D721Med (cell line): Measurements from ENCODE around the gene CDH4.
"Not testable (repeated sequence)": the region's sequence is repeated elsewhere in the genome, so short reads cannot be mapped to it uniquely, and the experiment has no call there.

Experiments used
- DNase-seq: peaks from one replicate; pipeline ENCODE4 v3.0.0; 2011; ENCODE audit warnings: low spot score; ENCODE audit not compliant: insufficient read length
- FAIRE-seq: peaks from 2 replicates; lab custom pipeline; 2011; peaks lifted over from hg19 to GRCh38; lab: Jason Lieb, UNC
- TF ChIP-seq, protein P1 (sequence below): IDR thresholded peaks from 2 replicates; pipeline ENCODE4 v1.5.1; 2012; ENCODE audit warnings: mild to moderate bottlenecking, control low read depth; ENCODE audit not compliant: insufficient read depth; ENCODE audit errors: missing control alignments

CDH4 gene

DNA sequence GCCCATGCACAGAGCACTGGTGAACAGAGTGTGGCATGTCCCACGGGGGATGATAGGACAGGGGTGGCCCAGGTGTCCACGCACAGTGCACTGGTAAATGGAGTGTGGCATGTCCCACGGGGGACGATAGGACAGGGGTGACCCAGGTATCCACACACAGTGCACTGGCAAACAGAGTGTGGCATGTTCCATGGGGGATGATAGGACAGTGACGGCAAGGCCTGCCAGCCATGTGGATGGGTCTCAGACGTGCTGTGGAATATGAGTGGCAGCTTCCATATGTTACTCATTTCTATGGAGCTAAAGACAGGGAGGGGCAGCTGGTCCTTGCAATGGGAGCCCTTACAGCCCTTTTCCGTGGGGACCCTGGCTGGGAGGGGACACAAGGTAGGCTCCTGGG lies 168.7 kb downstream of the CDH4 start:
- TF ChIP-seq, protein P1, sequence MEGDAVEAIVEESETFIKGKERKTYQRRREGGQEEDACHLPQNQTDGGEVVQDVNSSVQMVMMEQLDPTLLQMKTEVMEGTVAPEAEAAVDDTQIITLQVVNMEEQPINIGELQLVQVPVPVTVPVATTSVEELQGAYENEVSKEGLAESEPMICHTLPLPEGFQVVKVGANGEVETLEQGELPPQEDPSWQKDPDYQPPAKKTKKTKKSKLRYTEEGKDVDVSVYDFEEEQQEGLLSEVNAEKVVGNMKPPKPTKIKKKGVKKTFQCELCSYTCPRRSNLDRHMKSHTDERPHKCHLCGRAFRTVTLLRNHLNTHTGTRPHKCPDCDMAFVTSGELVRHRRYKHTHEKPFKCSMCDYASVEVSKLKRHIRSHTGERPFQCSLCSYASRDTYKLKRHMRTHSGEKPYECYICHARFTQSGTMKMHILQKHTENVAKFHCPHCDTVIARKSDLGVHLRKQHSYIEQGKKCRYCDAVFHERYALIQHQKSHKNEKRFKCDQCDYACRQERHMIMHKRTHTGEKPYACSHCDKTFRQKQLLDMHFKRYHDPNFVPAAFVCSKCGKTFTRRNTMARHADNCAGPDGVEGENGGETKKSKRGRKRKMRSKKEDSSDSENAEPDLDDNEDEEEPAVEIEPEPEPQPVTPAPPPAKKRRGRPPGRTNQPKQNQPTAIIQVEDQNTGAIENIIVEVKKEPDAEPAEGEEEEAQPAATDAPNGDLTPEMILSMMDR, result no peak
- DNase-seq, result no peak
- no peak for FAIRE-seq

DNA sequence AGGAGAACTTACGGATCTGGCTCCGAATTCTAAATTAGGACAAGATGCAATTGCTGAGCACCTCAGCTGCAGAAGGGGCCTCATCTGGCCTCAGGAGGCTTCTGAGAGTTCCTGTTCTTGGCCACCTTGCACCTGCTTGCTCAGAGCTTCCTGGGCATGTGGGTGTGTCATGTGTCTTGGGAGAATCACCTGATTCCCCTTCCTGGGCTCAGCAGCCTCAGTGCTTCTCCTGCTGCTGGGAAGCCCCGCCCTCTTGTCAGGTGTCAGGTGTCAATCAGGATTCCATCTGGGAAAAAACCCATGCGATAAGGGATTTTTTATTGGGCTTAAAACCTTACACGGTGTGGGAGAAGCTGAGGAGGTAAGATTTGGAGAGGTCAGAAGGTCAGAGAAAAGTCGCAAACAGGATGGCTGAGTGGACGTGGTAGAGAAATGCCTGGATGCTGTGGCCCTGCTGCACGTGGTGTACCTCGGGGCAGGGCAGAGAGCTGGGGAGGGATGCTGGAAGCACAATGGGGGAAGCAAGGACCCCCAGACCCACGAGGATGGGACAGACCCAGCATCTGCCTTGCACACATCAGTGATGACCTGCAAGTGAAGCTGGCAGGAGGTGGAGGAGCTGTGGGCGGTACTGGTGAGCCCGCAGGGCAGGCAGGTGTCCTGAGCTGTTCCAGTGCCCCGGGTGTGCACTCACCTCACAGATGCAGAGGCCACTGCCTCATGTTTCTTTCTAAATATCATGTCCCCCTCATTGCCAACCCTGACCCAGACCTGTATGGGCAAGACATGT lies 170.8 kb downstream of the CDH4 start:
- TF ChIP-seq, protein P1, result no peak
- DNase-seq (no peak), FAIRE-seq (no peak)

DNA sequence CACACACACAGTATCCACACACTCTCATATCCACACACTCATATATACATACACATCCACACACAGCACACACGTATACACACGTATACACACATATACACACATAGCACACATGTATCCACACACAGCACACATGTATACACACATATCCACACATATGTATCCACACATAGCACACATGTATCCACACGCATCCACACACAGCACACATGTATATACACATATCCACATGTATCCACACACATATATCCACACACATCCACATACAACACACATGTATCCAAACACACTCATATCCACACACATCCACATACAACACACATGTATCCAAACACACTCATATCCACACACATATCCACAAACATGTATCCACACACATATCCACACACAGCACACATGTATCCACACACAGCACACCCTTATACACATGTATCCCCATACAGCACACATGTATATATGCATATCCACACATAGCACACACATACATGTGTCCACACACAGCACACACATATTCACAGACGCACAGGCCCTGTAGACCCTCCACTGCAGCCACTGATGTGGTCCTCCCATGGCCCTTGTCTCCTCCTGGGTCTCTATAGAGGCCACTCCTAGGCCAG lies 172.1 kb downstream of the CDH4 start:
- FAIRE-seq (no peak), DNase-seq (no peak)

DNA sequence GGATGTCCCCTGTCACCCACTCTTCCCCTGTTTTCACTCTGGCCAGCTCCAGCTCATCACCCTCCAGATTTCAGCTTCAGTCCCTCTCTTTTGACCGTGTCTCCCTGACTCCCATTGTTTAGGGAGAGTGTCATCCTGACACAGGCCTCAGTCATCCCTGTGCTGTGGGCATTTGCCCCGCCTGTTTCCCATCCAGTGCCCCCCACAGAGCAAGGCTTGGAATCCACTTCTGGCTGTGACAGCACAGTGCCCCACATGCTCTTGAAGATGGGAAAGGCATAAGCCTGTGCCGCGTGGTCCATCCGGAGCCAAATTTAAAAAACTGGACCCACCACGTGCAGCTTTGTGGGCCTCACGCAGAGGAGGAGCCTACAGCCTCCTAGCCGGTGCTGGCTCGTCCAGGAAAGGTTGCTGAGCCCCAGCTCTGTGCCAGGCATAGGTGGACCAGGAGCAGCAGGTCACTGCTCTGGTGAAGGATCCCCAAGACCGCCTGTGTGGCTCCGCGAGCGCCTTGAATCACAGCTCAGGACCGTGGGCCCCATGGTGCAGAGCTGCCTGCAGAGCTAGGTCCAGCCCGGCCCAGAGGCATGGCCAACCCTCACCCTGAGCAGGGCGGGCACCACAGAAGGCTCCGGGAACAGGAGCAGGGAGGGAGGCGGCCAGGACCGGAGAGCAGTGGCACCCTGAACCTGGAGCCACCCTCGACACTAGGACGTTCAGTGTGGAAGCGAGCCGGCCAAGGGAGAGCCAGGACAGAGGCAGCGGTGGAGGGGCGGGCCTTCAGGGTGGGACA lies 172.8 kb downstream of the CDH4 start:
- FAIRE-seq (no peak), DNase-seq (no peak)
- TF ChIP-seq, protein P1, result no peak

More for the DNA sequence above, 172.1 kb downstream of the CDH4 start:
- TF ChIP-seq, protein P1, result no peak

DNA sequence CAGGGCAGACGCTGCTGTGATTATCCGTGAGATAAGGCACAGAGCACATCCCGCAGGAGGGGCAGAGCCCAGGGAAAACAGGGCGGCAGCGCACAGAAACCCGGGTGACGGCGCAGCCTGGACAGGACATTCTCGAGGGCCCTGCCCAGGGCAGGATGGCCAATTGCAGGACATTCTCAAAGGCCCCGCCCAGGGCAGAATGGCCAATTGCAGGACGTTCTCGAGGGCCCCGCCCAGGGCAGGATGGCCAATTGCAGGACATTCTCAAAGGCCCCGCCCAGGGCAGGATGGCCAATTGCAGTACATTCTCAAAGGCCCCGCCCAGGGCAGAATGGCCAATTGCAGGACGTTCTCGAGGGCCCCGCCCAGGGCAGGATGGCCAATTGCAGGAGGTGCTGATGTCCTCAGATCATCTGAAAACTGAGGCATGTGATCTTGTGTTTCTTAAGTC lies 173.5 kb downstream of the CDH4 start:
- not testable (repeated sequence) for FAIRE-seq, DNase-seq

DNA sequence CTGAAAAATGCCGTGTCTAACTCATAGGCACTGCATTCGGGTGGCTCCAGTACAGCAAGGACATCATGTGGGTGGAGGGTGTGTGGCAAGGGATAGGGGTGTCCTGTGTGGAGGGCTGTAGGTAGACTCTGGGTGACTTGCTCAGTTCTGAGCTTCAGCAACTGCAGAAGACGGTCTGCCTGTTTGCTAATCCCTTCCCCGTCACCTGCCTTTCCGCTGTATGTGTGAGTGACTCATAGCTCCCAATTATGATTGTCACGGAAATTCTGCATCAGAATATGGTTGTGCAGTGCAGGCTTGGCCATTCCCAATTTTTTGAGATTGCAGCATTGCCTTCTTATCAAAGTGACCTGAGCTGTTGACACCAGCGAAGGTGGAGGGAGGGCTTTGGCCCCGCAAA lies 174.3 kb downstream of the CDH4 start:
- DNase-seq (no peak), FAIRE-seq (no peak)
- TF ChIP-seq, protein P1, result no peak

DNA sequence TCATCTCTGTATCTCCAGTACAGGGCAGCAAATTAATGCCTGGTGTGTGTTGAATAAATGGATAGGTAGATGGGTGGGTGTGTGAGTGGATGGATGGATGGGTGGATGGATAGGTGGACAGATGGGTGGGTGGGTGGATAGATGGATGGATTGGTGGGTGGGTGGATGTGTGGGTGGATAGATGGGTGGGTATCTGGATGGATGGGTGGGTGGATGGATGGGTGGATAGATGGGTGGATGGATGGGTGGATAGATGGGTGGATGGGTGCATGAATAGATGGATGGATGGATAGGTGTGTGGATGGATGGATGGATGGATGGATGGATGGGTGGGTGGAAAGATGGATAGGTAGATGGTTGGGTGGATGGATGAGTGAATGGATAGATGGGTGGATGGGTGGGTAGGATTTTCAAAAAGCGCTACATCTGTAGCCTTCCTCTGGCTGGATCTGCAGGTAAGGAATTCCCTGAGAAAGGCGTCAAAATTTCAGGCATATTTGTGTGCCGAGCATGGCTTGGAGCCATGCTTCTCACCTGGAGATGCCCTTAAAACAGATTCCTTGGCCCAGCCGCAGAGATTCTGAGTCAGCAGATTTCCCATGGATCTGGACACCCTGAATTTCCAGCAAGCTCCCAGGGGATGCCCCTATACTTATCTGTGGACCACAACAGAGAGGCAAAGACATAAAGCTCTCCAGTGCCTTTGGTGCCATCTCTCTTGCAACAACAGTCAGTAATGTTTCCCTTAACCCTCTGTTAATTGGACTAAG lies 177.6 kb downstream of the CDH4 start:
- TF ChIP-seq, protein P1, result no peak
- FAIRE-seq (no peak), DNase-seq (no peak)
